Endothelial cell of umbilical vein (primary cell): ENCODE results near the gene CLEC16A. TPM values are rescaled to one million over a fixed set of nuclear protein-coding genes. Genes with fewer than 3 reads are reported as not detected.

Experiments
- BruUV-seq: library from RNA; stranded (reverse); fragments of 400-500 nt; replicated peaks from 2 replicates; lab custom pipeline; 2021; lab: Mats Ljungman, UMichigan
- CTCF ChIA-PET: fragments of 300-600, 350-600 bp; sonication (Branson Sonifier 250); formaldehyde crosslinking; loops from one replicate; lab custom pipeline; 2021; ENCODE audit warnings: antibody characterized with exemption, inconsistent platforms; lab: Charles Lee
- POLR2A ChIA-PET: fragments of 300-600, 350-600 bp; sonication (Branson Sonifier 250); formaldehyde crosslinking; loops from one replicate; lab custom pipeline; 2021; ENCODE audit warnings: antibody characterized with exemption, inconsistent platforms; lab: Charles Lee
- DNase-seq: peaks from one replicate; pipeline ENCODE4 v3.0.0-alpha.2; 2011; ENCODE audit warnings: low read depth, low spot score
- FAIRE-seq: peaks from 2 replicates; lab custom pipeline; 2011; peaks lifted over from hg19 to GRCh38; lab: Jason Lieb, UNC
- H2AFZ ChIP-seq: 2 replicates; pipeline ENCODE4 v1.6.0; 2012; ENCODE audit warnings: low read depth, low read length, control low read depth, inconsistent platforms
- H3K27ac ChIP-seq: 2 replicates; pipeline ENCODE4 v1.5.1; 2011; ENCODE audit warnings: low read depth, mild to moderate bottlenecking, control low read depth, low read length, moderate library complexity; ENCODE audit not compliant: insufficient read depth
- H3K27me3 ChIP-seq, 2 experiments: 2 replicates each; pipeline versions ENCODE4 v1.6.0 to v1.6.1; 2011; ENCODE audit warnings: low read length in 2 of 2, mixed read lengths in 1 of 2; ENCODE audit not compliant: control insufficient read depth in 2 of 2, insufficient read depth in 2 of 2
- H3K36me3 ChIP-seq, 2 experiments: 2 replicates in 1 of 2; 3 replicates in 1 of 2; pipeline ENCODE4 v1.5.1; 2011; ENCODE audit warnings: low read length in 2 of 2, mild to moderate bottlenecking in 1 of 2, moderate library complexity in 1 of 2; ENCODE audit not compliant: control insufficient read depth in 2 of 2, insufficient read depth in 2 of 2; ENCODE audit errors: extremely low read depth in 1 of 2
- H3K4me1 ChIP-seq: 3 replicates; pipeline ENCODE4 v1.5.1; 2011; ENCODE audit warnings: mild to moderate bottlenecking, low read length; ENCODE audit not compliant: control insufficient read depth, insufficient read depth; ENCODE audit errors: extremely low read depth
- H3K4me2 ChIP-seq: 2 replicates; pipeline ENCODE4 v1.6.1; 2011; ENCODE audit warnings: low read length, control low read depth, mixed read lengths; ENCODE audit not compliant: insufficient read depth
- H3K4me3 ChIP-seq, 3 experiments: fragments of 200-600 bp in 1 of 3; sonication (generic), shearing (Covaris generic) in 1 of 3; replicated peaks in 1 of 3; 2 replicates each; pipeline ENCODE4 v1.5.1; 2011 to 2016; ENCODE audit warnings: control low read depth in 3 of 3, low read length in 3 of 3, mild to moderate bottlenecking in 2 of 3, inconsistent platforms in 1 of 3, low read depth in 1 of 3, moderate library complexity in 1 of 3; ENCODE audit not compliant: insufficient read depth in 1 of 3
- H3K79me2 ChIP-seq: 2 replicates; pipeline ENCODE4 v1.6.0; 2012; ENCODE audit warnings: low read length, inconsistent platforms; ENCODE audit not compliant: control insufficient read depth, insufficient read depth
- H3K9ac ChIP-seq: replicated peaks from 2 replicates; pipeline ENCODE3; 2011; ENCODE audit warnings: low read length, control low read depth; ENCODE audit not compliant: insufficient read depth; ENCODE audit errors: extremely low read depth
- H3K9me1 ChIP-seq: replicated peaks from 3 replicates; pipeline ENCODE4 v1.6.0; 2011; ENCODE audit warnings: mild to moderate bottlenecking, low read length; ENCODE audit not compliant: control insufficient read depth, insufficient read depth; ENCODE audit errors: extremely low read depth
- H3K9me3 ChIP-seq: replicated peaks from 2 replicates; pipeline ENCODE4 v1.5.1; 2012; ENCODE audit warnings: low read length, inconsistent platforms; ENCODE audit not compliant: control insufficient read depth, insufficient read depth
- H4K20me1 ChIP-seq: replicated peaks from 2 replicates; pipeline ENCODE3; 2011; ENCODE audit warnings: mild to moderate bottlenecking, low read length; ENCODE audit not compliant: control insufficient read depth, insufficient read depth; ENCODE audit errors: extremely low read depth
- EZH2 ChIP-seq: IDR thresholded peaks from 2 replicates; pipeline ENCODE4 v1.6.1; 2012; ENCODE audit warnings: borderline replicate concordance, low read depth, mild to moderate bottlenecking, moderate library complexity, low read length, inconsistent platforms; ENCODE audit not compliant: severe bottlenecking
- FOS ChIP-seq: IDR thresholded peaks from 2 replicates; pipeline ENCODE4 v1.6.1; 2011; ENCODE audit warnings: mild to moderate bottlenecking, low read length, moderate library complexity, borderline replicate concordance; ENCODE audit not compliant: insufficient read depth
- GATA2 ChIP-seq: IDR thresholded peaks from 2 replicates; pipeline ENCODE4 v1.7.0; 2011; ENCODE audit warnings: low read depth, mild to moderate bottlenecking, moderate library complexity, mixed read lengths, low read length; ENCODE audit not compliant: insufficient read length, insufficient read depth
- MYC ChIP-seq: IDR thresholded peaks from one replicate; pipeline ENCODE4 v1.6.1; 2011; ENCODE audit warnings: mild to moderate bottlenecking, low read depth, low read length
- POLR2A ChIP-seq: IDR thresholded peaks from 2 replicates; pipeline ENCODE4 v1.6.1; 2012; ENCODE audit warnings: low read depth, mild to moderate bottlenecking, control low read depth, low read length
- POLR2AphosphoS5 ChIP-seq: IDR thresholded peaks from 2 replicates; pipeline ENCODE4 v1.6.1; 2012; ENCODE audit warnings: low read depth, mild to moderate bottlenecking, control low read depth, low read length, moderate library complexity; ENCODE audit not compliant: insufficient read depth
- dilution Hi-C: fragments of 300-500 bp; cut with MboI; formaldehyde crosslinking; loops from one replicate; pipeline ENCODE4 v1.15.0; 2019; ENCODE audit warnings: low sequenced_read_pairs; ENCODE audit not compliant: extremely low pct_ligation_motif_present
- intact Hi-C: fragments of 100-400 bp; cut with micrococcal nuclease; formaldehyde crosslinking; loops from one replicate; pipeline ENCODE4 v1.10.0; 2022
- polyA plus RNA-seq, 4 experiments: library from polyadenylated mRNA; depleted of rRNA in 3 of 4; stranded (reverse) in 3 of 4; unstranded in 1 of 4; fragments of >200 nt; gene quantifications; 2 replicates each; pipeline versions ENCODE4 v1.2.1 to v1.2.3, GENCODE V29; 2011 to 2012; ENCODE audit warnings: missing spikeins in 1 of 4
- total RNA-seq: library from RNA; stranded (reverse); gene quantifications from 2 replicates; pipeline ENCODE4 v1.2.3, GENCODE V29; 2021
- TF ChIP-seq, protein P1 (sequence below): IDR thresholded peaks from 2 replicates; pipeline ENCODE4 v1.6.1; 2011; ENCODE audit not compliant: insufficient read depth, insufficient read length
- TF ChIP-seq, protein P2 (sequence below), 2 donors: IDR thresholded peaks; 1 replicate in 1 of 2; 2 replicates in 1 of 2; pipeline ENCODE4 v1.5.1; 2011; ENCODE audit warnings: low read length in 2 of 2, mild to moderate bottlenecking in 2 of 2, moderate library complexity in 2 of 2, control low read depth in 1 of 2, inconsistent platforms in 1 of 2, low read depth in 1 of 2; ENCODE audit not compliant: insufficient read depth in 1 of 2; ENCODE audit errors: extremely low read depth in 1 of 2

Gene CLEC16A
- total and polyA plus RNA-seq, 2 donors (not counting 3 experiments of a cell fraction or from before 2014, with no cell fraction given) = 11.4 to 23.3 TPM

DNA sequence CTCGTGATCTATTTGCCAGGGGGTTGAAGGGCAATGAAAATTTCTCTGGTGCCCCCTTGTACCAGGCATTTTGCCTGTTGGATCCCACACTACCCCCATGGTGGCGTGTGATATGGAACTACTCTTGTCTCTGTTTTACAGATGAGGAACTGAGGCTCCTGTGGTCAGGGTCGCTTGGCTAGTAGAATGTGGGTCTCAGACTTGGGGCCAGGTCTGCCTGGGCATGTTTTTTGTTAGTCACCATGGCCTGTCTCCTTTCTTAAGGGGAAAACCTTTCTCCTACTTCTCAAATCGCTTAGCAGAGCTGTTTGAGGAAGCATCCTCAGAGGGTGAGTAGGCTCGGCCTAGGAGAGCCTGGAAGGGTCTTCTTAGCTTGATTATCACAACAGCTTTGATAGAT is 51.2 kb downstream of the CLEC16A start:
- dilution Hi-C loops = no loop called here
- no peaks in the 10 kb centered on the region for H4K20me1 ChIP-seq
- H3K27me3 ChIP-seq = no peaks in the 10 kb centered on the region
- no peak overlapping the region for H3K4me2 ChIP-seq
- no peak overlapping the region for H3K4me3 ChIP-seq
- no peaks in the 10 kb centered on the region for H3K9me3 ChIP-seq
- ChIA-PET CTCF (interaction anchor here (2.1 kb wide), 1 partner anchor 24 kb away, joined by 6 read pairs; no protein-coding TSS in a partner anchor), POLR2A (no interaction called here)
- no peak for TF ChIP-seq FOS
- no peak for TF ChIP-seq MYC
- TF ChIP-seq, protein P1, sequence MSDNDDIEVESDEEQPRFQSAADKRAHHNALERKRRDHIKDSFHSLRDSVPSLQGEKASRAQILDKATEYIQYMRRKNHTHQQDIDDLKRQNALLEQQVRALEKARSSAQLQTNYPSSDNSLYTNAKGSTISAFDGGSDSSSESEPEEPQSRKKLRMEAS = no peak
- TF ChIP-seq GATA2 = no peak
- no peaks in the 10 kb centered on the region for H3K9me1 ChIP-seq
- no peaks in the 10 kb centered on the region for H3K79me2 ChIP-seq
- H3K27ac ChIP-seq = no peak overlapping the region
- DNase-seq = no peak
- no TSS peak for BruUV-seq
- intact Hi-C loops = no loop called here
- FAIRE-seq = no peak
- no peak overlapping the region for H3K9ac ChIP-seq
- H3K4me1 ChIP-seq = peaks cover 15% of the 10 kb centered on the region
- no peak overlapping the region for H2AFZ ChIP-seq
- peaks cover 2 to 3% of the 10 kb centered on the region in 2 experiments for H3K36me3 ChIP-seq

DNA sequence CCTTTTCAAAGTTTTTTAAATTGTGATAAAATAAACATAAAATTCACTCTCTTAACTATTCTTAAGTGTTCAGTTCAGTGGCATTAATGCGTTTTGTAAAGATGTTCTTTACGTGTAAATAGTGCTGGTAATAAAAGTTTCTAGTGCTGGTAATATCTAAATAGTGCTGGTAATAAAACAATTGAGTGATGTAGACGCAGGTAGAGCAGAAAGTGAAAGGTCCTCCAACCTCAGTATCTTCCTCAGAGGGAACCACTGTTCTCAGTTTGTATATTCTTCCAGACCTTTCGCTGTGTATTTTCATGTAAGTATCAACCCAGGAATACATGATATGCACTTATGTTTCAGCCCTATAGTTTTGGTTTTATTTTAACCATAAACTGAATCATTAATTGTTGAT is 53.1 kb downstream of the CLEC16A start:
- no peaks in the 10 kb centered on the region for H4K20me1 ChIP-seq
- no peak for DNase-seq
- H3K9ac ChIP-seq = no peak overlapping the region
- H3K27ac ChIP-seq = no peak overlapping the region
- no peak overlapping the region for H2AFZ ChIP-seq
- H3K9me3 ChIP-seq = no peaks in the 10 kb centered on the region
- TF ChIP-seq POLR2AphosphoS5 (no peak), EZH2 (no peak), GATA2 (no peak), FOS (no peak), POLR2A (no peak), MYC (no peak)
- TF ChIP-seq, protein P2, sequence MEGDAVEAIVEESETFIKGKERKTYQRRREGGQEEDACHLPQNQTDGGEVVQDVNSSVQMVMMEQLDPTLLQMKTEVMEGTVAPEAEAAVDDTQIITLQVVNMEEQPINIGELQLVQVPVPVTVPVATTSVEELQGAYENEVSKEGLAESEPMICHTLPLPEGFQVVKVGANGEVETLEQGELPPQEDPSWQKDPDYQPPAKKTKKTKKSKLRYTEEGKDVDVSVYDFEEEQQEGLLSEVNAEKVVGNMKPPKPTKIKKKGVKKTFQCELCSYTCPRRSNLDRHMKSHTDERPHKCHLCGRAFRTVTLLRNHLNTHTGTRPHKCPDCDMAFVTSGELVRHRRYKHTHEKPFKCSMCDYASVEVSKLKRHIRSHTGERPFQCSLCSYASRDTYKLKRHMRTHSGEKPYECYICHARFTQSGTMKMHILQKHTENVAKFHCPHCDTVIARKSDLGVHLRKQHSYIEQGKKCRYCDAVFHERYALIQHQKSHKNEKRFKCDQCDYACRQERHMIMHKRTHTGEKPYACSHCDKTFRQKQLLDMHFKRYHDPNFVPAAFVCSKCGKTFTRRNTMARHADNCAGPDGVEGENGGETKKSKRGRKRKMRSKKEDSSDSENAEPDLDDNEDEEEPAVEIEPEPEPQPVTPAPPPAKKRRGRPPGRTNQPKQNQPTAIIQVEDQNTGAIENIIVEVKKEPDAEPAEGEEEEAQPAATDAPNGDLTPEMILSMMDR (IDR thresholded peaks at IDR 0.05; ENCODE audit: extremely low read depth in 1 of 2, insufficient read depth in 1 of 2, low read depth in 1 of 2, low read length in 2 of 2) = no peak
- POLR2A ChIA-PET = no interaction called here
- no peak for FAIRE-seq
- no TSS peak for BruUV-seq
- peaks cover 2 to 3% of the 10 kb centered on the region in 2 experiments for H3K36me3 ChIP-seq
- no peak overlapping the region for H3K4me3 ChIP-seq
- H3K79me2 ChIP-seq = no peaks in the 10 kb centered on the region
- CTCF ChIA-PET = no interaction called here
- intact Hi-C loops = no loop called here
- peaks cover 5% of the 10 kb centered on the region for H3K4me1 ChIP-seq
- no peaks in the 10 kb centered on the region for H3K27me3 ChIP-seq
- H3K9me1 ChIP-seq = no peaks in the 10 kb centered on the region
- H3K4me2 ChIP-seq = no peak overlapping the region
- dilution Hi-C loops = no loop called here
